ENCODE measurements around the gene KRT85. TPM values are rescaled to one million over a fixed set of nuclear protein-coding genes. Genes with fewer than 3 reads are reported as not detected.

The KRT85 gene
- total and polyA plus RNA-seq, 2 of the 13 experiments (the other 11 are each of a cell fraction or from before 2014, with no cell fraction given) = not detected

DNA sequence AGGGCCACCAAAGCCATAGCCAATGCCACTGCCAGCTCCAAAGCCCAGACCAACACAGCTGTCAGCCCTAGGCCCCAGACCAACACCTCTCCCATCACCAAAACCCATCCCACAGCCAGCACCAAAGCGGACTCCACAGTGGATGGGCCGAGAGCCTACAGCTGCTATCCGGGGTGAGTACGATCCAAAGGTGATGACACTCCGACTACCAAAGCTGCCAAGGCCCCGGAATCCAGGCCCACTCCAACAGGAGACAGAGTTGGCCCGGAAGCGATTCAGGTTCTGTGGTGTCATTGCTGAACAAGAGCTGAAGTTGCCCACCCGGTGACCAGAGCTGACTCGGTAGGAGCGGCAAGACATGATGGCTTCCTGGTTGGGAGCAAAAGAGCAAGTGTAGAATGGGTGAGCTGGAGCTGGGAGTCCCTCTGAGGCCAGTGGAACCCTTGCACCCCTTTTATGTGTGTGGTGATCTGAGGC lies 18.0 kb upstream of the KRT85 start, which contains the start of gene KRT84 (continued):
- no peak for TF ChIP-seq PHF5A (CRISPR knock-in tag; IDR thresholded peaks at IDR 0.05; ENCODE audit: low read depth, unreplicated experiment)

DNA sequence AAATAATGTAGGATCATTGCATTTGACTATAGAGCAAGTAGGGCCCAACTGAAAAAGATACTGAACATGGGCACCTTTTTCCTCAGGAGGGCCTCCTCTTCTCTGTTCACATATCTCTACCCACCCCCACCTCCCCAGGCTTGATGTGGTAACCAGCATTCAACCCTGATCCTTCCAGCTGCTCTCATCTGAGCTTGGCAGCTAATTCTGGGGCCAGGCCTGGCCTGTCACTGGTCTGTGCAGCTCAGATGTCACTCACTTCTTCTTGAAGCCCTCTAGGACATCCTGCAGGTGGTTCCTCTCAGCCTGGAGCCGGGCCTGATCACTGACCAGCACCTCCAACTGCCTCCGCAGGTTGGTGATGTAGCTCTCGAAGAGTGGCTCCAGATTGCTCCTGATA lies 16.1 kb upstream of the KRT85 start:
- no peak overlapping the region for H3K9ac ChIP-seq (ENCODE audit: insufficient read depth, low read depth, low read length)
- no peak for TF ChIP-seq ZNF33B (CRISPR knock-in tag; IDR thresholded peaks at IDR 0.05)
- TF ChIP-seq, protein P1, sequence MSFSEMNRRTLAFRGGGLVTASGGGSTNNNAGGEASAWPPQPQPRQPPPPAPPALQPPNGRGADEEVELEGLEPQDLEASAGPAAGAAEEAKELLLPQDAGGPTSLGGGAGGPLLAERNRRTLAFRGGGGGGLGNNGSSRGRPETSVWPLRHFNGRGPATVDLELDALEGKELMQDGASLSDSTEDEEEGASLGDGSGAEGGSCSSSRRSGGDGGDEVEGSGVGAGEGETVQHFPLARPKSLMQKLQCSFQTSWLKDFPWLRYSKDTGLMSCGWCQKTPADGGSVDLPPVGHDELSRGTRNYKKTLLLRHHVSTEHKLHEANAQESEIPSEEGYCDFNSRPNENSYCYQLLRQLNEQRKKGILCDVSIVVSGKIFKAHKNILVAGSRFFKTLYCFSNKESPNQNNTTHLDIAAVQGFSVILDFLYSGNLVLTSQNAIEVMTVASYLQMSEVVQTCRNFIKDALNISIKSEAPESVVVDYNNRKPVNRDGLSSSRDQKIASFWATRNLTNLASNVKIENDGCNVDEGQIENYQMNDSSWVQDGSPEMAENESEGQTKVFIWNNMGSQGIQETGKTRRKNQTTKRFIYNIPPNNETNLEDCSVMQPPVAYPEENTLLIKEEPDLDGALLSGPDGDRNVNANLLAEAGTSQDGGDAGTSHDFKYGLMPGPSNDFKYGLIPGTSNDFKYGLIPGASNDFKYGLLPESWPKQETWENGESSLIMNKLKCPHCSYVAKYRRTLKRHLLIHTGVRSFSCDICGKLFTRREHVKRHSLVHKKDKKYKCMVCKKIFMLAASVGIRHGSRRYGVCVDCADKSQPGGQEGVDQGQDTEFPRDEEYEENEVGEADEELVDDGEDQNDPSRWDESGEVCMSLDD (CRISPR knock-in tag; IDR thresholded peaks at IDR 0.05; ENCODE audit: borderline replicate concordance) = no peak
- TF ChIP-seq ZNF260 (CRISPR knock-in tag; IDR thresholded peaks at IDR 0.05; ENCODE audit: borderline replicate concordance, low read depth) = no peak
- TF ChIP-seq ZBTB20 (CRISPR knock-in tag; IDR thresholded peaks at IDR 0.05; ENCODE audit: borderline replicate concordance, low read depth) = no peak
- TF ChIP-seq FOSL2 (CRISPR knock-in tag; IDR thresholded peaks at IDR 0.05) = no peak
- TF ChIP-seq HCFC1 (IDR thresholded peaks at IDR 0.05; ENCODE audit: low read depth, low read length) = no peak
- TF ChIP-seq THAP8 (CRISPR knock-in tag; IDR thresholded peaks at IDR 0.05; ENCODE audit: borderline replicate concordance) = no peak
- TF ChIP-seq E2F5 (CRISPR knock-in tag; conservative IDR thresholded peaks at IDR 0.05) = no peak
- TF ChIP-seq NCOA2 (CRISPR knock-in tag; IDR thresholded peaks at IDR 0.05) = no peak
- TF ChIP-seq ZNF572 (CRISPR knock-in tag; IDR thresholded peaks at IDR 0.05) = no peak
- no peak for TF ChIP-seq MXD4 (CRISPR knock-in tag; IDR thresholded peaks at IDR 0.05)
- no peak for TF ChIP-seq THRA (CRISPR knock-in tag; IDR thresholded peaks at IDR 0.05; ENCODE audit: borderline replicate concordance)
- TF ChIP-seq XRCC5 (optimal IDR thresholded peaks at IDR 0.05; ENCODE audit: low read length) = no peak
- no peak for TF ChIP-seq ZNF143 (CRISPR knock-in tag; IDR thresholded peaks at IDR 0.05)
- no peak for TF ChIP-seq MED8 (CRISPR knock-in tag; IDR thresholded peaks at IDR 0.05; ENCODE audit: insufficient replicate concordance)
- no peak for TF ChIP-seq ZNF768 (CRISPR knock-in tag; IDR thresholded peaks at IDR 0.05)

More for the DNA sequence above, 16.1 kb upstream of the KRT85 start:
- intact Hi-C loops (cut with micrococcal nuclease; ENCODE audit: unreplicated experiment) (no loop called here), in situ Hi-C loops (cut with HindIII; ENCODE audit: extremely low pct_ligation_motif_present, low pct_unique_long_range_greater_than_20kb) (loop anchor here (25.0 kb wide), 1 partner anchor 604 kb away; no protein-coding TSS in a partner anchor)
- no peak for ATAC-seq
- WGBS (ENCODE audit: low lambda C conversion rate) = 0% methylated on average over 1 of the region's 3 CpGs
- H3K4me1 ChIP-seq (ENCODE audit: insufficient read depth, low read length) = no peaks in the 10 kb centered on the region
- BruUV-seq (replicated peaks) = no TSS peak
- H3K4me2 ChIP-seq (ENCODE audit: low read depth, low read length) = no peak overlapping the region
- H3K27me3 ChIP-seq (ENCODE audit: control insufficient read depth in 1 of 2, insufficient read depth in 2 of 2, low read length in 2 of 2) = peaks cover 2 to 17% of the 10 kb centered on the region in 2 experiments; a peak in 3 of 5 replicates
- no peak overlapping the region for H2AFZ ChIP-seq (ENCODE audit: low read length)
- H4K20me1 ChIP-seq (ENCODE audit: insufficient read depth, low read length) = no peaks in the 10 kb centered on the region
- no peak for DNase-seq (ENCODE audit: low spot score)
- FAIRE-seq = no peak
- H3K27ac ChIP-seq (ENCODE audit: extremely low read length, insufficient read depth, low read length) = no peak overlapping the region
- no peak overlapping the region for H3K4me3 ChIP-seq (replicated peaks in 1 of 3; ENCODE audit: insufficient read depth in 1 of 3, low read depth in 2 of 3, low read length in 3 of 3)
- no peaks in the 10 kb centered on the region for H3K36me3 ChIP-seq (replicated peaks in 1 of 2; ENCODE audit: control insufficient read depth in 1 of 2, insufficient read depth in 2 of 2, low read length in 2 of 2)
- H3K9me3 ChIP-seq (ENCODE audit: low read length) = no peaks in the 10 kb centered on the region
- CTCF ChIA-PET (ENCODE audit: low intra/inter-chr PET ratio, low total read pairs) = no interaction called here
- POLR2A ChIA-PET = no interaction called here
- H3K79me2 ChIP-seq (ENCODE audit: insufficient read depth, low read length) = no peaks in the 10 kb centered on the region
